GM19324 (cell line): ENCODE results near the gene IQCK.

Experiments
- ATAC-seq: cut with Tn5 transposase; IDR thresholded peaks from one replicate; pipeline ENCODE4 v1.9.1; 2021; ENCODE audit warnings: mild to moderate bottlenecking, moderate library complexity; ENCODE audit not compliant: unreplicated experiment, low FRiP score

IQCK gene

GRCh38 chr16:19875900-19876299 lies 157.8 kb downstream of the IQCK start:
- no peak for ATAC-seq

GRCh38 chr16:19876501-19877059 lies 158.5 kb downstream of the IQCK start:
- no peak for ATAC-seq

GRCh38 chr16:19878757-19879156 lies 160.7 kb downstream of the IQCK start:
- ATAC-seq, result no peak

GRCh38 chr16:19879241-19879792 lies 161.2 kb downstream of the IQCK start:
- no peak for ATAC-seq

- no peak for ATAC-seq
Measured at GRCh38 chr16:19881028-19881427, 163.0 kb downstream of the IQCK start.

GRCh38 chr16:19881783-19882182 lies 163.7 kb downstream of the IQCK start:
- no peak for ATAC-seq

GRCh38 chr16:19882186-19882585 lies 164.1 kb downstream of the IQCK start:
- ATAC-seq, result no peak

- no peak for ATAC-seq
Measured at GRCh38 chr16:19882646-19883045, 164.6 kb downstream of the IQCK start.

- ATAC-seq, result no peak
Measured at GRCh38 chr16:19883296-19883965, 165.4 kb downstream of the IQCK start.

GRCh38 chr16:19883966-19884485 lies 166.0 kb downstream of the IQCK start:
- no peak for ATAC-seq

- no peak for ATAC-seq
Measured at GRCh38 chr16:19884611-19885450, 166.8 kb downstream of the IQCK start, which contains the start of gene GPRC5B. Gene GPRC5B (minus strand): TSS chr16:19884848. CDS start chr16:19872845, 12,003 bp downstream.

- no peak for ATAC-seq
Measured at GRCh38 chr16:19885451-19886072, 167.5 kb downstream of the IQCK start.

- ATAC-seq, result no peak
Measured at GRCh38 chr16:19886073-19886941, 168.2 kb downstream of the IQCK start.

GRCh38 chr16:19888834-19889233 lies 170.8 kb downstream of the IQCK start:
- no peak for ATAC-seq

GRCh38 chr16:19890901-19891300 lies 172.8 kb downstream of the IQCK start:
- ATAC-seq, result no peak

GRCh38 chr16:19892902-19893301 lies 174.8 kb downstream of the IQCK start:
- no peak for ATAC-seq

GRCh38 chr16:19894586-19894985 lies 176.5 kb downstream of the IQCK start:
- no peak for ATAC-seq

GRCh38 chr16:19896951-19897350 lies 178.9 kb downstream of the IQCK start:
- no peak for ATAC-seq

GRCh38 chr16:19898166-19898565 lies 180.1 kb downstream of the IQCK start:
- no peak for ATAC-seq
